HepG2 (cell line): ENCODE results near the gene WSB1. TPM values are rescaled to one million over a fixed set of nuclear protein-coding genes. Genes with fewer than 3 reads are reported as not detected.

ENCODE experiments used
- BRCA1 ChIP-seq: sonication (generic); formaldehyde crosslinking; IDR thresholded peaks from 2 replicates; pipeline ENCODE4 v1.4.0; 2020; ENCODE audit warnings: missing genetic modification reagents
- CEBPG ChIP-seq: IDR thresholded peaks from 2 replicates; pipeline ENCODE4 v1.6.1; 2016
- GMEB2 ChIP-seq: IDR thresholded peaks from 2 replicates; pipeline ENCODE4 v1.6.1; 2016; ENCODE audit warnings: missing biosample characterization, missing genetic modification reagents, low read depth
- JUNB ChIP-seq: sonication (generic); formaldehyde crosslinking; IDR thresholded peaks from 2 replicates; pipeline ENCODE4 v1.8.0; 2022; ENCODE audit warnings: missing genetic modification reagents, mild to moderate bottlenecking, borderline replicate concordance
- NR2C2 ChIP-seq: sonication (generic); formaldehyde crosslinking; IDR thresholded peaks from 2 replicates; pipeline ENCODE4 v1.4.0; 2020; ENCODE audit warnings: missing genetic modification reagents, mild to moderate bottlenecking, moderate library complexity, borderline replicate concordance
- NR2F2 ChIP-seq: IDR thresholded peaks from 2 replicates; pipeline ENCODE4 v1.6.1; 2012; ENCODE audit warnings: low read depth, inconsistent platforms, borderline replicate concordance
- PAXIP1 ChIP-seq: sonication (generic); formaldehyde crosslinking; conservative IDR thresholded peaks from 2 replicates; pipeline ENCODE4 v1.4.0; 2020; ENCODE audit warnings: mild to moderate bottlenecking, missing genetic modification reagents, moderate library complexity
- PBX2 ChIP-seq: IDR thresholded peaks from 2 replicates; pipeline ENCODE4 v1.6.1; 2016; ENCODE audit warnings: control low read depth
- REST ChIP-seq, 2 experiments: IDR thresholded peaks; 2 replicates each; pipeline ENCODE4 v1.6.1; 2011 to 2012; ENCODE audit warnings: low read length in 2 of 2, borderline replicate concordance in 1 of 2, low read depth in 1 of 2, mild to moderate bottlenecking in 1 of 2, moderate library complexity in 1 of 2
- SAP130 ChIP-seq: IDR thresholded peaks from 2 replicates; pipeline ENCODE4 v1.6.1; 2016; ENCODE audit warnings: low read depth
- SP140L ChIP-seq: sonication (generic); formaldehyde crosslinking; IDR thresholded peaks from 2 replicates; pipeline ENCODE4 v1.4.0; 2020; ENCODE audit warnings: missing genetic modification reagents, borderline replicate concordance
- TBX2 ChIP-seq: sonication (generic); formaldehyde crosslinking; IDR thresholded peaks from 2 replicates; pipeline ENCODE4 v1.5.0; 2020; ENCODE audit warnings: missing genetic modification reagents, mild to moderate bottlenecking, borderline replicate concordance
- TBX3 ChIP-seq: fragments of 450-650 bp; IDR thresholded peaks from 2 replicates; pipeline ENCODE4 v1.6.1; 2017; ENCODE audit warnings: antibody characterized with exemption, mild to moderate bottlenecking, inconsistent platforms, borderline replicate concordance
- TOE1 ChIP-seq: sonication (generic); formaldehyde crosslinking; IDR thresholded peaks from 2 replicates; pipeline ENCODE4 v1.4.0; 2020; ENCODE audit warnings: mild to moderate bottlenecking, missing genetic modification reagents
- ZNF12 ChIP-seq: sonication (generic); formaldehyde crosslinking; IDR thresholded peaks from 2 replicates; pipeline ENCODE4 v1.5.0; 2020; ENCODE audit warnings: missing genetic modification reagents
- ZNF207 ChIP-seq: fragments of 450-650 bp; IDR thresholded peaks from 2 replicates; pipeline ENCODE4 v1.6.1; 2016; ENCODE audit warnings: antibody characterized with exemption, borderline replicate concordance
- ZNF260 ChIP-seq: sonication (generic); formaldehyde crosslinking; IDR thresholded peaks from 2 replicates; pipeline ENCODE4 v1.4.0; 2020; ENCODE audit warnings: missing genetic modification reagents, low read depth, mild to moderate bottlenecking, borderline replicate concordance
- ZNF564 ChIP-seq: sonication (generic); formaldehyde crosslinking; IDR thresholded peaks from 2 replicates; pipeline ENCODE4 v1.8.1; 2023; ENCODE audit warnings: mild to moderate bottlenecking, missing genetic modification reagents
- ZNF572 ChIP-seq: sonication (generic); formaldehyde crosslinking; IDR thresholded peaks from 2 replicates; pipeline ENCODE4 v1.5.1; 2020; ENCODE audit warnings: mild to moderate bottlenecking, missing genetic modification reagents
- ZNF616 ChIP-seq: sonication (generic); formaldehyde crosslinking; IDR thresholded peaks from 2 replicates; pipeline ENCODE4 v1.5.0; 2020; ENCODE audit warnings: low read depth, mild to moderate bottlenecking, missing genetic modification reagents
- ZNF737 ChIP-seq: sonication (generic); formaldehyde crosslinking; IDR thresholded peaks from 2 replicates; pipeline ENCODE4 v1.5.0; 2020; ENCODE audit warnings: missing genetic modification reagents, mild to moderate bottlenecking, borderline replicate concordance
- polyA plus RNA-seq, 8 experiments: library from polyadenylated mRNA; depleted of rRNA in 3 of 8; stranded (reverse) in 7 of 8; unstranded in 1 of 8; fragments of >200 nt; fragmentation: Illumina TruSeq in 4 of 8; extraction: Trizol in 4 of 8; gene quantifications; 2 replicates each; pipeline versions ENCODE4 v1.2.1 to v1.2.3, GENCODE V29; 2011 to 2016; ENCODE audit warnings: low read depth in 4 of 8, missing spikeins in 1 of 8, mixed read lengths in 1 of 8; ENCODE audit not compliant: insufficient read depth in 1 of 8
- total RNA-seq, 5 experiments: library from RNA; depleted of rRNA; stranded (reverse); fragments of >200 nt; fragmentation: Illumina TruSeq; extraction: Trizol; gene quantifications; 2 replicates each; pipeline ENCODE4 v1.2.3, GENCODE V29; 2016; ENCODE audit warnings: low read depth in 1 of 5

Gene WSB1
- total and polyA plus RNA-seq, 2 of the 13 experiments (the other 11 are each of a cell fraction or from before 2014, with no cell fraction given): 81.3 to 294 TPM

GRCh38 chr17:27265333-27265732 lies 28.6 kb upstream of the WSB1 start (continued):
- TF ChIP-seq GMEB2: no peak
- TF ChIP-seq NR2F2: no peak
- TF ChIP-seq ZNF207: no peak
- TF ChIP-seq JUNB (CRISPR knock-in tag): peak; percentile 57; the same call in 1 of the 2 replicates
- peak; percentile 39; the same call in 1 of the 2 replicates for TF ChIP-seq PAXIP1 (CRISPR knock-in tag)
- 0 out of 2 replicates have a peak, but pooled peaks have one; percentile 43 for TF ChIP-seq ZNF12 (CRISPR knock-in tag)
- no peak for TF ChIP-seq NR2C2
- no peak for TF ChIP-seq ZNF260 (CRISPR knock-in tag)
- no peak for TF ChIP-seq REST (IDR thresholded peaks at IDR 0.05; ENCODE audit: borderline replicate concordance in 1 of 2, low read depth in 1 of 2, low read length in 2 of 2)
- peak; percentile 51 for TF ChIP-seq SAP130 (CRISPR knock-in tag)
- TF ChIP-seq ZNF737 (CRISPR knock-in tag): no peak
- TF ChIP-seq TBX2 (CRISPR knock-in tag): peak; percentile 35; the same call in 1 of the 2 replicates
- no peak for TF ChIP-seq ZNF572 (CRISPR knock-in tag)
- no peak for TF ChIP-seq TBX3
- TF ChIP-seq BRCA1 (CRISPR knock-in tag): no peak
- no peak for TF ChIP-seq ZNF564 (CRISPR knock-in tag)
- peak; percentile 81 for TF ChIP-seq CEBPG (CRISPR knock-in tag)
- no peak for TF ChIP-seq SP140L (CRISPR knock-in tag)
- peak; percentile 66 for TF ChIP-seq PBX2 (CRISPR knock-in tag)
- no peak for TF ChIP-seq TOE1 (CRISPR knock-in tag)
- TF ChIP-seq ZNF616 (CRISPR knock-in tag): no peak
